Immature natural killer cell (primary cell): ENCODE measurements around the gene TMEM167A. TPM values are rescaled to one million over a fixed set of nuclear protein-coding genes. Genes with fewer than 3 reads are reported as not detected.

ENCODE experiments used
- DNase-seq, 3 donors: peaks; one replicate each; pipeline ENCODE4 v3.0.0; 2022; ENCODE audit warnings: mixed read lengths in 1 of 3
- H3K27ac Mint-ChIP-seq, 6 donors: one replicate each; pipeline ENCODE4 v1.8.0; 2020; ENCODE audit warnings: mixed read lengths in 6 of 6, mild to moderate bottlenecking in 5 of 6, inconsistent platforms in 4 of 6, moderate library complexity in 3 of 6
- H3K27me3 Mint-ChIP-seq, 3 donors: one replicate each; pipeline ENCODE4 v1.8.0; 2020 to 2021; ENCODE audit warnings: low read depth in 3 of 3, mild to moderate bottlenecking in 3 of 3, mixed read lengths in 3 of 3, moderate library complexity in 3 of 3, inconsistent platforms in 1 of 3
- H3K36me3 Mint-ChIP-seq, 3 donors: one replicate each; pipeline ENCODE4 v1.8.0; 2020; ENCODE audit warnings: mixed read lengths in 3 of 3, inconsistent platforms in 2 of 3, mild to moderate bottlenecking in 2 of 3
- H3K4me1 Mint-ChIP-seq, 2 donors: one replicate each; pipeline ENCODE4 v1.8.0; 2020; ENCODE audit warnings: inconsistent platforms in 2 of 2, mild to moderate bottlenecking in 2 of 2, mixed read lengths in 2 of 2, moderate library complexity in 1 of 2
- H3K4me3 Mint-ChIP-seq, 5 donors: one replicate each; pipeline ENCODE4 v1.8.0; 2020; ENCODE audit warnings: mild to moderate bottlenecking in 5 of 5, mixed read lengths in 5 of 5, inconsistent platforms in 3 of 5, moderate library complexity in 3 of 5
- H3K9me3 Mint-ChIP-seq, 6 donors: one replicate each; pipeline ENCODE4 v1.8.0; 2020; ENCODE audit warnings: mild to moderate bottlenecking in 6 of 6, mixed read lengths in 6 of 6, inconsistent platforms in 4 of 6, moderate library complexity in 3 of 6
- polyA plus RNA-seq, 3 donors: library from polyadenylated mRNA; unstranded; fragments of 300-500 nt; fragmentation: Illumina TruSeq; gene quantifications; one replicate each; pipeline ENCODE4 v1.2.3, GENCODE V29; 2021

Gene TMEM167A
- polyA plus RNA-seq, 3 donors from 2014 or later = 55.9 to 99.1 (median 67.2) TPM

DNA sequence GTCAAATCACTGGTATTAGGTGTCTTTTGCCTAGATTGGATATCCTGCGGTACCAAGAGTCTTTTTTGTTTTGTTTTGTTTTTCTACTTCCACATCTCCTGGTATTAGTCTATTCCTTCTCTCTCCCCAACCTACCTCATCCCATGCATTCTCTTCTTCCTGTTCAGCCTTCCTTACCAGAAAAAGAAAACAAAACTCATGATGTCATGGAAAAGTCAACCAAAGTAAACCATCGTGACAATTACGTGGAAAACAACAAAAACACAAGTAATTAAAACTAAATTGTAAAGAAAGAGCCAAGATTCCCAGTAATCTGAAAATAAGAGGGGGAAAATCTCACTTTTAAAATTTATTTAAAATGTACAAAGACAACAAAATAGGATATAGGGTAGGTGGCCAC, 38.3 kb downstream of the TMEM167A start:
- Mint-ChIP-seq H3K4me3 (no peak overlapping the region), H3K27ac (no peak overlapping the region), H3K36me3 (peaks cover 0 to 18% (median 10%) of the 10 kb centered on the region in 3 donors), H3K27me3 (peaks cover 0 to 3% (median 2%) of the 10 kb centered on the region in 3 donors), H3K4me1 (no peaks in the 10 kb centered on the region), H3K9me3 (peaks cover 0 to 2% (median 0%) of the 10 kb centered on the region in 6 donors)
- no peak for DNase-seq

DNA sequence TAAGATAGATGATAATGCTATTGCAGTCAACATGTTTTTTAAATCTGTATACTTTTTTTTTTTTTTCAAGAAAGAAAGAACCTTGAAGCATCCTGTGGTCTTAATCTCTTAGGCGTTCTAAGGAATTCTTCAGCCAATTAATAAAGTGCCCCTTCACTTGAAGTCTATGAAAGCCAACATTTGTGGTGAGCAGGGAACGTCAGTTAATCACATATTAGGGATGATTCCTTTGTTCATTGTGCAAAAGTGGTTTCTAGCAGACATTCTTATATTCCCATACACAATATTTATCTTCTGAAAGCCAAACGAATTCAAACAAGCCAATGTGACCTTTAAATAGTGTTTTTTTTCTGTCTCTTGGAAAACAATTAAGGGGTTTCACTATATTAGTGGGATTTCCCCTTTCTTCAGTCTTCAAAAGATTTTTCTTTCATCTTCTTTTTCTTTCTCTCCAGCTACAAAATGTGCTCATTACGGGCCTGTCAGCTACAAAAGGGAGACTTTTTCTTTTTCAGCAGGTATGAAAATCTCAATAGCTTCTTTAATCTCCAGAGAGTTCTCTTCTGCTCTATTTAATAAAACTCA, 40.1 kb downstream of the TMEM167A start:
- Mint-ChIP-seq H3K4me1 (no peaks in the 10 kb centered on the region), H3K27ac (no peak overlapping the region), H3K36me3 (peaks cover 0 to 8% (median 5%) of the 10 kb centered on the region in 3 donors), H3K4me3 (no peak overlapping the region), H3K27me3 (peaks cover 0 to 2% (median 0%) of the 10 kb centered on the region in 3 donors), H3K9me3 (no peaks in the 10 kb centered on the region)
- no peak for DNase-seq

- peaks cover 0 to 2% (median 0%) of the 10 kb centered on the region in 3 donors for H3K27me3 Mint-ChIP-seq
- H3K4me3 Mint-ChIP-seq = no peak overlapping the region
- no peaks in the 10 kb centered on the region for H3K4me1 Mint-ChIP-seq
- no peaks in the 10 kb centered on the region for H3K9me3 Mint-ChIP-seq
- peaks cover 0 to 14% (median 0%) of the 10 kb centered on the region in 3 donors for H3K36me3 Mint-ChIP-seq
- DNase-seq = no peak
- no peak overlapping the region for H3K27ac Mint-ChIP-seq
Observed at GRCh38 chr5:83035373-83036100, 41.7 kb downstream of the TMEM167A start.

GRCh38 chr5:83034528-83035207, 42.5 kb downstream of the TMEM167A start:
- DNase-seq = no peak
- no peaks in the 10 kb centered on the region for H3K9me3 Mint-ChIP-seq
- H3K4me3 Mint-ChIP-seq = no peak overlapping the region
- no peaks in the 10 kb centered on the region for H3K4me1 Mint-ChIP-seq
- H3K27ac Mint-ChIP-seq = no peak overlapping the region
- peaks cover 0 to 14% (median 0%) of the 10 kb centered on the region in 3 donors for H3K36me3 Mint-ChIP-seq
- H3K27me3 Mint-ChIP-seq = peaks cover 0 to 2% (median 2%) of the 10 kb centered on the region in 3 donors

GRCh38 chr5:83034036-83034435, 43.2 kb downstream of the TMEM167A start:
- Mint-ChIP-seq H3K9me3 (no peaks in the 10 kb centered on the region), H3K4me3 (no peak overlapping the region), H3K27ac (no peak overlapping the region), H3K27me3 (peaks cover 0 to 3% (median 2%) of the 10 kb centered on the region in 3 donors), H3K4me1 (no peaks in the 10 kb centered on the region), H3K36me3 (peaks cover 0 to 14% (median 0%) of the 10 kb centered on the region in 3 donors)
- no peak for DNase-seq

DNA sequence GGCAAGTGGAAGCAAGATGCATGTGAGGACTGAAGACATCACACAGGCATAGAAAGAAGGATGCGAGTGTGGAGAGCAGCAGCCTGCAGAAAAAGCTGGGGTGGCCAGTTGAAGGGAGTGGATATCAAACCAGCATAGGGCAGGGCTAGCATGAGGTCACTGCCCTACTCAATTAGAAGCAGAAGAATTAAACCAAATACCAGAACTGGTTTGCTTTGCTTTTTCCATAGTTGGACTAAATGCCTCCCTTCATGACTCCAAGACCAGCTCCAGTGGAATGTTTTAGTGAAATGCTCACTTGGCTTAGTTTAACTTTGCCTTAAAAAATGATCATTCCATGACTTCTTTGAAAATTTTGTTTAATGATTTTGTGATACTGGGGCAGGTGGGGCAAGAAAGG, 45.8 kb downstream of the TMEM167A start:
- H3K27me3 Mint-ChIP-seq = peaks cover 0 to 3% (median 2%) of the 10 kb centered on the region in 3 donors
- H3K27ac Mint-ChIP-seq = no peak overlapping the region
- no peak for DNase-seq
- H3K4me1 Mint-ChIP-seq = no peaks in the 10 kb centered on the region
- H3K9me3 Mint-ChIP-seq = no peaks in the 10 kb centered on the region
- no peak overlapping the region for H3K4me3 Mint-ChIP-seq
- peaks cover 0 to 7% (median 0%) of the 10 kb centered on the region in 3 donors for H3K36me3 Mint-ChIP-seq

- H3K4me3 Mint-ChIP-seq = no peak overlapping the region
- H3K4me1 Mint-ChIP-seq = no peaks in the 10 kb centered on the region
- no peak overlapping the region for H3K27ac Mint-ChIP-seq
- DNase-seq = no peak
- H3K9me3 Mint-ChIP-seq = peaks cover 0 to 3% (median 0%) of the 10 kb centered on the region in 6 donors
- H3K36me3 Mint-ChIP-seq = peaks cover 0 to 7% (median 0%) of the 10 kb centered on the region in 3 donors
- H3K27me3 Mint-ChIP-seq = peaks cover 0 to 4% (median 3%) of the 10 kb centered on the region in 3 donors
Observed at GRCh38 chr5:83029912-83030311, 47.3 kb downstream of the TMEM167A start.

DNA sequence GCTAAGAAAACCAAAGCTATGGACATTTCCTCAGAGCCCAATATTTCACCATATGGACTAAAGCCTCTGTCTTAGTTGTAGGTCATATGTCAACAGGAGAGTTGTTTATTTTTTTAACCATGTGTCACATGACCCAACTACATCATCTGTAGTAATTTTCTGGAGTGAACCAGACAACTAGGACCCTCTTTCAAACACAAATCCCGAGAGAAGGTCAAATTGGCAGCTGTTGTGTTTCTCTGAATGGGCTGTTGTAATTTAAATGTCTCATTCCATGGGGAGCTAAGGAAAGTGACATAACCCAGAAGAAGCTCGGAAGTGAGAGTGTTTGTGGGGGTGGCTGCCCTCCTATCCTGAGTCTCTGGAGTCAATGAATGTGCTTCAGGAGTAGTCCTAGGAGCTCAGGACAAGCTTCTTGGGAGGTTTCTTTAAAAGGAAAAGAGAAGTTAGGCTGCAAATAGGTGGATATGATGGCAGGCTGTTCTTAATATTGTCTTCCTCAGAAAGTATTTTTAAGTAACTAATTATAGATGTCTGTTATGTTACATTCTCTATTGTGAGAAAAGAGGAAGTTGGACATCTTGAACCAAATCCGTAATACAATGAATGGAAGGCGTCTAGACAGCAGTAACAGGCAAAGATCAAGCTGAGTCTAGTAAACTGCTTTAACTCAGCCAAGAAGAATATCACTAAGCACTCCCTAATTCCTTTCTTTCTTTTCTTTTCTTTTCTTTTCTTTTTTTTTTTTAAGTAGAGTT, 50.1 kb downstream of the TMEM167A start:
- Mint-ChIP-seq H3K4me1 (no peaks in the 10 kb centered on the region), H3K9me3 (peaks cover 0 to 3% (median 0%) of the 10 kb centered on the region in 6 donors), H3K36me3 (peaks cover 0 to 7% (median 0%) of the 10 kb centered on the region in 3 donors), H3K4me3 (no peak overlapping the region), H3K27me3 (peaks cover 0 to 5% (median 4%) of the 10 kb centered on the region in 3 donors), H3K27ac (no peak overlapping the region)
- no peak for DNase-seq

- Mint-ChIP-seq H3K27ac (no peak overlapping the region), H3K4me3 (no peak overlapping the region), H3K4me1 (no peaks in the 10 kb centered on the region), H3K27me3 (peaks cover 0 to 5% (median 4%) of the 10 kb centered on the region in 3 donors), H3K36me3 (peaks cover 0 to 7% (median 0%) of the 10 kb centered on the region in 3 donors), H3K9me3 (peaks cover 0 to 3% (median 0%) of the 10 kb centered on the region in 6 donors)
- no peak for DNase-seq
Observed at GRCh38 chr5:83026516-83026915, 50.7 kb downstream of the TMEM167A start.

GRCh38 chr5:83025690-83026478, 51.3 kb downstream of the TMEM167A start:
- no peak overlapping the region for H3K27ac Mint-ChIP-seq
- H3K4me1 Mint-ChIP-seq = no peaks in the 10 kb centered on the region

DNA sequence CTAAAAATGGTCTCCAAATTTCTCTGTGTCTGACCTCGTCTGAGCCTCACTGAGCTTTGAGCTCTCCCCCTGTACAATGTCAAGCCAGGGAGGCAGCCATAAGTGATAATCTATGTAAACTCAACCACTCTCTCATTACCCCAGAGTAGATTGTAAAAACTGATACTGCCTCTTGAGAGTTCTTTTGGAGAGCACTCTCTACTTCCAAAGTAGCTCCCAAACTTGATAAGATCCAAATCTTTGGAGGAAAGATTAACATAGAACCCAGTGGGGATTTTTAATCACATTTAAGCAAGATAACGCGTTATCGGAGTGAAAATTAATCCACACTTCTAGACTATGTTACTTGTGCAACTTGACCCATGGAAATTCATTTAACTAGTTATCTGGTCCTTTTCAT, 54.9 kb downstream of the TMEM167A start:
- H3K27ac Mint-ChIP-seq = no peak overlapping the region
- no peak overlapping the region for H3K4me3 Mint-ChIP-seq
- no peaks in the 10 kb centered on the region for H3K4me1 Mint-ChIP-seq
- DNase-seq = no peak
- peaks cover 0 to 5% (median 3%) of the 10 kb centered on the region in 3 donors for H3K36me3 Mint-ChIP-seq
- H3K9me3 Mint-ChIP-seq = peaks cover 0 to 3% (median 1%) of the 10 kb centered on the region in 6 donors
- H3K27me3 Mint-ChIP-seq = peaks cover 0 to 3% (median 2%) of the 10 kb centered on the region in 3 donors

More at GRCh38 chr5:83025690-83026478, 51.3 kb downstream of the TMEM167A start:
- Mint-ChIP-seq H3K36me3 (peaks cover 0 to under 1% (median 0%) of the 10 kb centered on the region in 3 donors), H3K9me3 (peaks cover 0 to 3% (median 0%) of the 10 kb centered on the region in 6 donors), H3K27me3 (peaks cover 0 to 7% (median 4%) of the 10 kb centered on the region in 3 donors), H3K4me3 (no peak overlapping the region)
- no peak for DNase-seq

GRCh38 chr5:83015676-83016075, 61.5 kb downstream of the TMEM167A start:
- Mint-ChIP-seq H3K4me3 (no peak overlapping the region), H3K4me1 (no peaks in the 10 kb centered on the region), H3K27ac (no peak overlapping the region), H3K36me3 (peaks cover 0 to 9% (median 3%) of the 10 kb centered on the region in 3 donors), H3K27me3 (peaks cover 0 to 2% (median 1%) of the 10 kb centered on the region in 3 donors), H3K9me3 (peaks cover 0 to 3% (median 0%) of the 10 kb centered on the region in 6 donors)
- DNase-seq = no peak
